ENCODE data around the gene AKAP10. TPM values are rescaled to one million over a fixed set of nuclear protein-coding genes. Genes with fewer than 3 reads are reported as not detected.

AKAP10 gene
- total and polyA plus RNA-seq, 2 of the 8 experiments (the other 6 are each of a cell fraction or from before 2014, with no cell fraction given): 13.3 to 27.0 TPM

DNA sequence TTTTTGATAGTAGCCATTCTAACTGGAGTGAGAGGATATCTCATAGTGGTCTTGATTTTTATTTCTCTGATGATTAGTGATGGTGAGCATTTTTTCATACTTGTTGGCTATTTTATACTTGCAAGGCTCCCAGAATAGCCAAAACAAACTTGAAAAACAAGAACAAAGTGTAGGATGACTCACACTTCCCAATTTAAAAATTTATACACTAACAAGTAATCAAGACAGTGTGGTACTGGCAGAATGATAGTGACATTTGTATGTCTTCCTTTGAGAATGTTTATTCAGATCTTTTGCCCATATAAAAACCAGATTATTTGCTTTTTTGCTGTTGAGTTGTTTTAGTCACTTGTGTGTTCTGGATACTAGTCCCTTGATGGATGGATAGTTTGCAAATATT is 49.3 kb upstream of the AKAP10 start (continued):
- TF ChIP-seq, protein P1, sequence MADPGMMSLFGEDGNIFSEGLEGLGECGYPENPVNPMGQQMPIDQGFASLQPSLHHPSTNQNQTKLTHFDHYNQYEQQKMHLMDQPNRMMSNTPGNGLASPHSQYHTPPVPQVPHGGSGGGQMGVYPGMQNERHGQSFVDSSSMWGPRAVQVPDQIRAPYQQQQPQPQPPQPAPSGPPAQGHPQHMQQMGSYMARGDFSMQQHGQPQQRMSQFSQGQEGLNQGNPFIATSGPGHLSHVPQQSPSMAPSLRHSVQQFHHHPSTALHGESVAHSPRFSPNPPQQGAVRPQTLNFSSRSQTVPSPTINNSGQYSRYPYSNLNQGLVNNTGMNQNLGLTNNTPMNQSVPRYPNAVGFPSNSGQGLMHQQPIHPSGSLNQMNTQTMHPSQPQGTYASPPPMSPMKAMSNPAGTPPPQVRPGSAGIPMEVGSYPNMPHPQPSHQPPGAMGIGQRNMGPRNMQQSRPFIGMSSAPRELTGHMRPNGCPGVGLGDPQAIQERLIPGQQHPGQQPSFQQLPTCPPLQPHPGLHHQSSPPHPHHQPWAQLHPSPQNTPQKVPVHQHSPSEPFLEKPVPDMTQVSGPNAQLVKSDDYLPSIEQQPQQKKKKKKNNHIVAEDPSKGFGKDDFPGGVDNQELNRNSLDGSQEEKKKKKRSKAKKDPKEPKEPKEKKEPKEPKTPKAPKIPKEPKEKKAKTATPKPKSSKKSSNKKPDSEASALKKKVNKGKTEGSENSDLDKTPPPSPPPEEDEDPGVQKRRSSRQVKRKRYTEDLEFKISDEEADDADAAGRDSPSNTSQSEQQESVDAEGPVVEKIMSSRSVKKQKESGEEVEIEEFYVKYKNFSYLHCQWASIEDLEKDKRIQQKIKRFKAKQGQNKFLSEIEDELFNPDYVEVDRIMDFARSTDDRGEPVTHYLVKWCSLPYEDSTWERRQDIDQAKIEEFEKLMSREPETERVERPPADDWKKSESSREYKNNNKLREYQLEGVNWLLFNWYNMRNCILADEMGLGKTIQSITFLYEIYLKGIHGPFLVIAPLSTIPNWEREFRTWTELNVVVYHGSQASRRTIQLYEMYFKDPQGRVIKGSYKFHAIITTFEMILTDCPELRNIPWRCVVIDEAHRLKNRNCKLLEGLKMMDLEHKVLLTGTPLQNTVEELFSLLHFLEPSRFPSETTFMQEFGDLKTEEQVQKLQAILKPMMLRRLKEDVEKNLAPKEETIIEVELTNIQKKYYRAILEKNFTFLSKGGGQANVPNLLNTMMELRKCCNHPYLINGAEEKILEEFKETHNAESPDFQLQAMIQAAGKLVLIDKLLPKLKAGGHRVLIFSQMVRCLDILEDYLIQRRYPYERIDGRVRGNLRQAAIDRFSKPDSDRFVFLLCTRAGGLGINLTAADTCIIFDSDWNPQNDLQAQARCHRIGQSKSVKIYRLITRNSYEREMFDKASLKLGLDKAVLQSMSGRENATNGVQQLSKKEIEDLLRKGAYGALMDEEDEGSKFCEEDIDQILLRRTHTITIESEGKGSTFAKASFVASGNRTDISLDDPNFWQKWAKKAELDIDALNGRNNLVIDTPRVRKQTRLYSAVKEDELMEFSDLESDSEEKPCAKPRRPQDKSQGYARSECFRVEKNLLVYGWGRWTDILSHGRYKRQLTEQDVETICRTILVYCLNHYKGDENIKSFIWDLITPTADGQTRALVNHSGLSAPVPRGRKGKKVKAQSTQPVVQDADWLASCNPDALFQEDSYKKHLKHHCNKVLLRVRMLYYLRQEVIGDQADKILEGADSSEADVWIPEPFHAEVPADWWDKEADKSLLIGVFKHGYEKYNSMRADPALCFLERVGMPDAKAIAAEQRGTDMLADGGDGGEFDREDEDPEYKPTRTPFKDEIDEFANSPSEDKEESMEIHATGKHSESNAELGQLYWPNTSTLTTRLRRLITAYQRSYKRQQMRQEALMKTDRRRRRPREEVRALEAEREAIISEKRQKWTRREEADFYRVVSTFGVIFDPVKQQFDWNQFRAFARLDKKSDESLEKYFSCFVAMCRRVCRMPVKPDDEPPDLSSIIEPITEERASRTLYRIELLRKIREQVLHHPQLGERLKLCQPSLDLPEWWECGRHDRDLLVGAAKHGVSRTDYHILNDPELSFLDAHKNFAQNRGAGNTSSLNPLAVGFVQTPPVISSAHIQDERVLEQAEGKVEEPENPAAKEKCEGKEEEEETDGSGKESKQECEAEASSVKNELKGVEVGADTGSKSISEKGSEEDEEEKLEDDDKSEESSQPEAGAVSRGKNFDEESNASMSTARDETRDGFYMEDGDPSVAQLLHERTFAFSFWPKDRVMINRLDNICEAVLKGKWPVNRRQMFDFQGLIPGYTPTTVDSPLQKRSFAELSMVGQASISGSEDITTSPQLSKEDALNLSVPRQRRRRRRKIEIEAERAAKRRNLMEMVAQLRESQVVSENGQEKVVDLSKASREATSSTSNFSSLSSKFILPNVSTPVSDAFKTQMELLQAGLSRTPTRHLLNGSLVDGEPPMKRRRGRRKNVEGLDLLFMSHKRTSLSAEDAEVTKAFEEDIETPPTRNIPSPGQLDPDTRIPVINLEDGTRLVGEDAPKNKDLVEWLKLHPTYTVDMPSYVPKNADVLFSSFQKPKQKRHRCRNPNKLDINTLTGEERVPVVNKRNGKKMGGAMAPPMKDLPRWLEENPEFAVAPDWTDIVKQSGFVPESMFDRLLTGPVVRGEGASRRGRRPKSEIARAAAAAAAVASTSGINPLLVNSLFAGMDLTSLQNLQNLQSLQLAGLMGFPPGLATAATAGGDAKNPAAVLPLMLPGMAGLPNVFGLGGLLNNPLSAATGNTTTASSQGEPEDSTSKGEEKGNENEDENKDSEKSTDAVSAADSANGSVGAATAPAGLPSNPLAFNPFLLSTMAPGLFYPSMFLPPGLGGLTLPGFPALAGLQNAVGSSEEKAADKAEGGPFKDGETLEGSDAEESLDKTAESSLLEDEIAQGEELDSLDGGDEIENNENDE (IDR thresholded peaks at IDR 0.05; ENCODE audit: insufficient replicate concordance, low read length): no peak
- TF ChIP-seq POU5F1 (IDR thresholded peaks at IDR 0.05; ENCODE audit: low read depth, low read length) (no peak), CHD1 (IDR thresholded peaks at IDR 0.05; ENCODE audit: low read depth, low read length) (no peak), BRCA1 (IDR thresholded peaks at IDR 0.05; ENCODE audit: low read depth, low read length) (no peak)

Data from H1 (cell line).